ENCODE measurements around the gene KIF5A. TPM values are rescaled to one million over a fixed set of nuclear protein-coding genes. Genes with fewer than 3 reads are reported as not detected.

KIF5A gene
- total and polyA plus RNA-seq, 2 donors (not counting 1 experiment from before 2014, with no cell fraction given): 0.09 to 0.67 TPM

DNA sequence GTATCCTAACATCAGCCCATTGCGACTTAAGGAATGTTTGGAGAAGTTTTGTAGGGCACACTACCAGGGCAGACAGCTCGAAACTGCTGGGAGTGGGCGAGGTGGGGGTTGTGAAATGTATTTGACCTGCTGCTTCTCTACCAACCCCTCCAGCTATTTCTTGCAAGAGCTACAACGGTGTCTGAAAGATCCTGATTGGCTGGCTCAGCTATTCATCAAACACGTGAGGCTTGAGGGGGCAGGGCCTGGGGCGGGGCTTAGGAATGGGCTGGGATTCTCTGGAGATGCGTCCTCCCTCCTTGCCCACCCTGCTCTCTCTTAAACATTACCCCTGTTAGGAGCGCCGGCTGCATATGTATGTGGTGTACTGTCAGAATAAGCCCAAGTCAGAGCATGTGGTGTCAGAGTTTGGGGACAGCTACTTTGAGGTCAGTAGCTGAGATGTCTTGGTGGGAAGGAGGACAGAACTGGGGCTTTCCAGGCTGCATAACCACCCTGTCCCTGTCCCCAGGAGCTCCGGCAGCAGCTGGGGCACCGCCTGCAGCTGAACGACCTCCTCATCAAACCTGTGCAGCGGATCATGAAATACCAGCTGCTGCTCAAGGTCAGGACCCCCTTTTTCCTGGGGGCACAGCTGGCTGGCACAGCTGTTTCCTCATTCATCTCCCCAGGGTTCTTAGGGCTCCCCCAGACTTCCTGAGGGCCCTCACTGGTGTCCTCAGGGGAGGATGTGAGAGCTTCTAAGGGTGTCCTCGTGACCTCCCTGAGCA is 64.5 kb downstream of the KIF5A start:
- Histone ChIP-seq H3K27ac (ENCODE audit: low read length in 2 of 2) (no peak overlapping the region), H3K9me3 (ENCODE audit: control extremely low read depth in 1 of 3, control insufficient read depth in 2 of 3, insufficient read depth in 1 of 3, low read length in 2 of 3) (peaks cover 0 to 11% (median 0%) of the 10 kb centered on the region in 3 donors), H3K27me3 (replicated peaks in 1 of 4; ENCODE audit: control extremely low read depth in 1 of 4, control insufficient read depth in 3 of 4, insufficient read depth in 4 of 4, low read length in 3 of 4) (peaks cover 0 to 77% (median 36%) of the 10 kb centered on the region in 4 experiments), H3K4me2 (replicated peaks; ENCODE audit: low read depth, low read length, poor library complexity, severe bottlenecking) (peak overlapping the region; percentile 62), H3K36me3 (replicated peaks in 1 of 2; ENCODE audit: control extremely low read depth in 1 of 2, control insufficient read depth in 1 of 2, extremely low read depth in 1 of 2, insufficient read depth in 2 of 2, low read length in 1 of 2) (no peaks in the 10 kb centered on the region), H4K20me1 (ENCODE audit: control insufficient read depth, insufficient read depth, low read length, poor library complexity, severe bottlenecking) (peaks cover 4% of the 10 kb centered on the region), H3K4me1 (ENCODE audit: control insufficient read depth in 2 of 2, insufficient read depth in 2 of 2, low read length in 2 of 2) (peaks cover 56 to 64% of the 10 kb centered on the region in 2 donors), H2AFZ (ENCODE audit: insufficient read depth, low read depth, low read length, poor library complexity, severe bottlenecking) (no peak overlapping the region), H3K79me2 (ENCODE audit: control insufficient read depth, insufficient read depth, low read length) (no peaks in the 10 kb centered on the region), H3K4me3 (ENCODE audit: control extremely low read depth in 1 of 5, extremely low read depth in 1 of 5, insufficient read depth in 1 of 5, low read depth in 2 of 5, low read length in 4 of 5) (peak overlapping the region in 1 of 5 experiments; percentile 41), H3K9ac (ENCODE audit: low read length) (peak overlapping the region; percentile 23)
- peaks cover 63% of the 10 kb centered on the region for H3K4me1 Mint-ChIP-seq
- ATAC-seq (ENCODE audit: low read depth) (peak; percentile 74), DNase-seq (peak; percentile 80)
- intact Hi-C loops (cut with micrococcal nuclease): loop anchor here (2.0 kb wide), 2 partner anchors 18 to 24 kb away; partner anchors contain the start of genes B4GALNT1 and PIP4K2C
- 17% methylated on average over 6 of the region's 14 CpGs for WGBS (ENCODE audit: insufficient coverage)
- peaks cover 57% of the 10 kb centered on the region for H3K27me3 Mint-ChIP-seq
- peak overlapping the region; percentile 69 for H3K27ac Mint-ChIP-seq
- ChIA-PET POLR2A (interaction anchor here (0.5 to 0.8 kb wide), 3 partner anchors 29 to 503 kb away, joined by 3 to 6 read pairs (median 4); partner anchors contain the start of gene STAT6), CTCF (interaction anchor here (0.6 to 12.6 kb wide), 8 partner anchors 15 to 156 kb away, joined by 3 to 97 read pairs (median 4); partner anchors contain the start of genes B4GALNT1 and PIP4K2C)
- H3K9me3 Mint-ChIP-seq (ENCODE audit: insufficient read depth): no peaks in the 10 kb centered on the region
- peak overlapping the region; percentile 72 for H3K4me3 Mint-ChIP-seq
- TF ChIP-seq, protein P1, sequence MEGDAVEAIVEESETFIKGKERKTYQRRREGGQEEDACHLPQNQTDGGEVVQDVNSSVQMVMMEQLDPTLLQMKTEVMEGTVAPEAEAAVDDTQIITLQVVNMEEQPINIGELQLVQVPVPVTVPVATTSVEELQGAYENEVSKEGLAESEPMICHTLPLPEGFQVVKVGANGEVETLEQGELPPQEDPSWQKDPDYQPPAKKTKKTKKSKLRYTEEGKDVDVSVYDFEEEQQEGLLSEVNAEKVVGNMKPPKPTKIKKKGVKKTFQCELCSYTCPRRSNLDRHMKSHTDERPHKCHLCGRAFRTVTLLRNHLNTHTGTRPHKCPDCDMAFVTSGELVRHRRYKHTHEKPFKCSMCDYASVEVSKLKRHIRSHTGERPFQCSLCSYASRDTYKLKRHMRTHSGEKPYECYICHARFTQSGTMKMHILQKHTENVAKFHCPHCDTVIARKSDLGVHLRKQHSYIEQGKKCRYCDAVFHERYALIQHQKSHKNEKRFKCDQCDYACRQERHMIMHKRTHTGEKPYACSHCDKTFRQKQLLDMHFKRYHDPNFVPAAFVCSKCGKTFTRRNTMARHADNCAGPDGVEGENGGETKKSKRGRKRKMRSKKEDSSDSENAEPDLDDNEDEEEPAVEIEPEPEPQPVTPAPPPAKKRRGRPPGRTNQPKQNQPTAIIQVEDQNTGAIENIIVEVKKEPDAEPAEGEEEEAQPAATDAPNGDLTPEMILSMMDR (IDR thresholded peaks at IDR 0.05): no peak
- TF ChIP-seq EZH2 (IDR thresholded peaks at IDR 0.05; ENCODE audit: borderline replicate concordance, insufficient read depth, low read depth, low read length, poor library complexity, severe bottlenecking): no peak
